ENCODE data around the gene TPTE.
"Not testable (repeated sequence)": the region's sequence is repeated elsewhere in the genome, so short reads cannot be mapped to it uniquely, and the experiment has no call there.

GRCh38 chr21:10631316-10631715, 109.9 kb downstream of the TPTE start:
- not testable (repeated sequence) for TF ChIP-seq CTCF (conservative IDR thresholded peaks at IDR 0.05; ENCODE audit: low read depth, low read length); EZH2 (IDR thresholded peaks at IDR 0.05; ENCODE audit: borderline replicate concordance, low read depth, low read length, poor library complexity, severe bottlenecking)
